RKO (cell line): Measurements from ENCODE around the gene SNTB2.
A peak's percentile ranks its signal among the peaks of the same experiment; 100 is the strongest.

Experiments used
- DNase-seq: peaks from one replicate; pipeline ENCODE4 v3.0.0-alpha.2; 2016; ENCODE audit warnings: low spot score

Gene SNTB2

DNA sequence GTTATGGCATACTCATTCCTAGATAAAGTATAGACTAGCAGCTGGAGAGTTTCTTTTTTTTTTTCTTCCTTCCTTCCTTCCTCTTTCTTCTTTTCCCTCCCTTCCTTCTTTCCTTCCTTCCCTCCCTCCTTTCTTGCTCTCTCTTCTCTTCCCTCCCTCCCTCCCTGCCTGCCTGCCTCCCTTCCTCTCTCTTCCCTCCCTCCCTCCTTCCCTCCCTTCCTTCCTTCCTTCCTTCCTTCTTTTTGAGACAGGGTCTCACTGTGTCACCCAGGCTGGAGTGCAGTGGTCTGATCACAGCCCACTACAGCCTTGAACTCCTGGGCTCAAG, 7.0 kb upstream of the SNTB2 start:
- DNase-seq: no peak

- no peak for DNase-seq
Measured at GRCh38 chr16:69182730-69183416, 4.1 kb upstream of the SNTB2 start.

GRCh38 chr16:69187446-69188235, 677 bp downstream of the SNTB2 start:
- DNase-seq: peak; percentile 59

DNA sequence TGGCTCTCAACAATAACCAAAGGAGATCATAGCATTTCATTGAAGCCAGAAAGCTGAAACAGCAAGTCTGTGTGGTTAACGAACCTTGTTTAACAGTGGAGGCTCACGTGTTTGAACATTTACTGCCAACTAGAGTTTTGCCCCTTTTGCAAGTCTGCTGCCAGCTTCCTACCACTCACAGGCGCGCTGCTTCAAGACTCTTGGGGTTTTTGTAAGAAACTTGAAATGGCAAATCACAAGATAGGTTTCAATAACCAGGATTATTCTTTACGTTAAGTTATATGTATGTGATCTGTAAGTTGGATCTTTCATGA, 1.2 kb downstream of the SNTB2 start:
- peak; percentile 68 for DNase-seq

DNA sequence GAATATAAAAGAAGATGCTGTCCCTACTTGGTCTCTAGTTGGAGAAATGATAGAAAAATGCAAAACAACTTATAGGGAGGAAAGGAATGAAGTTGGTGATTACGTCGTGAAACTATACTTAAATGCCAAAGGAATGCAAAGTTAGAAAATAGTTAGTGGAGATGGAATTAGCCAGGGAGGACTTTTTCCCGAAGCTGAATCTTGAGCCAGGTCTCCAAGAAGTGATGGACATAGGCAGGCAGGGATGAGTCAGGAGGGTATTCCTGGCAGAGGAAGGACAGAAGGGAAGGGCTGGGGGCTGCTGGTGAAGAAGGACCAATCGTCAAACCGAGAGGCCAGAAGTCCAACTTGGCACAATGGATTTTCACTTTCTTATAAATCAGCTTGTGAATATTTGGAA, 1.8 kb downstream of the SNTB2 start:
- peak; percentile 50 for DNase-seq

DNA sequence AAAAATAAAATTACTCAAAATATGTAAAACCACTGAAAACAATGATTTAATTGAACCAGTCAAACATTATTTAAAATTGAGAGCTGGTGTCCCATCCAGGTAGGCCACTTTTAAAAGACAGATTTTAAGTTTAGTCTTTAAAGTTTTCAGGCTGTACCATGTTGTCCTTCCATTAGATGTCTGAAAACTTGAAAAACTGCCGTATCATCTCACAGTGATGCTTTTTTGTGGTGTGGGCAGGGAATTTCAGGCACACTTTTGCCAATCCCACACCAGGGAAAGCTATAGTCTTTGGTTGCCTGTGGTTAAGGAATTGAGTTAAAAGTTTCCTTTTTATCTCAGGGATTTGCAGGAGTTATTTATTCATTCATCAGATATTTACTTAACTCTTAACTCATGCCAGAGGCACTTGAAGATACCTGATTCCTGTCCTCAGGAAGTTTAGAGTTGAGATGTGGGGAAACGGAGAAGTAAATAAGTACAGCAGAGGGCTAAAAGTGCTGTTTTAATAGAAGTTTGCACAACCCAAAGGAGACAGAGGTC, 3.2 kb downstream of the SNTB2 start:
- DNase-seq: no peak

DNA sequence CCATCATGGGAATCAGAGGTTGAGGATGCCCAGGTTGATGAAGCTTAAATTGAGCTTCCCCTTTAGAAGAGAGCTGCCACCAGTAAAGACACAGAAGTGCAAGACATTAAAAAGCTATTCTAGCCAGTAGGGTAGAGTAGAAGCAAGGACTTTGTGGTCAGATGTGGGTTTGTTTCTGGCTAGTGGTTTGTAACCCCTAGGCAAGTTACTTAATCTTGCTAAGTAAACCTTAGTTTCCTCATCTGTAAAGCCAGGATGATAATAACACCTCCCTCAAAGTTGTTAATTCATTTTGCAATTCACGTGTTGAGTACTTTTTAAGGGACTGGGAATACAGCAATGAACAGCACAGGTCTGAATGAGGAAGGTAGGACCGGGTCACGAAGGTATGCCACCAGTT, 3.6 kb downstream of the SNTB2 start:
- DNase-seq: no peak

DNA sequence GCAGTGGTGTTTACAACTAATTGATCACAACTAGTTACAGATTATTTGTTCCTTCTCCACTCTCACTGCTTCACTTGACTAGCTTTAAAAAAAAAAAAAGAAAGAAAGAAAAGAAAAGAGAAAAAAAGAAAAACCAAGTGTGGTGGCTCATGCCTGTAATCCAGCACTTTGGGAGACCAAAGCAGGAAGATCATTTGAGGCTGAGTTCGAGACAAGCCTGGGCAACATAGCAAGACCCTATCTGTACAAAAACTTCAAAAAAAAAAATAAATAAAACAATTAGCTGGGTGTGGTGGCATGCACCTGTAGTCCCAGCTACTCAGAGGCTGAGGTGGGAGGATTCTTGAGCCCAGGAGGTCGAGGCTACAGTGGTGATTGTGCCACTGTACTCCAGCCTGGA, 4.2 kb downstream of the SNTB2 start:
- DNase-seq: no peak

GRCh38 chr16:69193855-69194254, 6.9 kb downstream of the SNTB2 start:
- no peak for DNase-seq

GRCh38 chr16:69194488-69194887, 7.5 kb downstream of the SNTB2 start:
- no peak for DNase-seq

DNA sequence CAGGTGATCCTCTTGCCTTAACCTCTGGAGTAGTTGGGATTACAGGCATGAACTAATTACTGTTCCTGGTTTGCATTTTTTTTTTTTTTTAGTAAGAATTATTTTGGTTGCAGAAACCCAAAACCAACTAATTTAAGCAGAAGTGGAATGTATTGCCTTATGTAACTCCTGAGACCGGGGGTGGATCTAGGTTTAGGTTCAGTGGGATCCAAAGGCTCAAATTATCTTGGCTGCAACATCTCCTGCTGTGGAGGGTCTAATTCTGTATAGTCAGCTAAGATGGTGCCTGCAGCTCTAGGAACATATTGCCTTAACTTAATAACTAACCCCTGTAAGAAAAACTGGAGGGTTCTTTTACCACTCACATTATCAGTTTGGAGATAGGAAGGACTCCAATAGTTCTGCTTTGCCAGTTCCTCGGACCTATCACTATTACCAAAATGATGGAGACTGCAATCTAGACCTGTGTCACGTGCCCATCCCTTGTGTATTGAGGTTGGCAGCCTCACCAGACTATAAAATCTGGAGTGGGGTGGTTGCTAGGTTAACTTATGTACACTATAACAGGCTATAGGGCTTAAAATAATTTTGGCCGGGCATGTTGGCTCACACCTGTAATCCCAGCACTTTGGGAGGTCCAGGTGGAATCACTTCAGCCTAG, 8.5 kb downstream of the SNTB2 start:
- DNase-seq: no peak

DNA sequence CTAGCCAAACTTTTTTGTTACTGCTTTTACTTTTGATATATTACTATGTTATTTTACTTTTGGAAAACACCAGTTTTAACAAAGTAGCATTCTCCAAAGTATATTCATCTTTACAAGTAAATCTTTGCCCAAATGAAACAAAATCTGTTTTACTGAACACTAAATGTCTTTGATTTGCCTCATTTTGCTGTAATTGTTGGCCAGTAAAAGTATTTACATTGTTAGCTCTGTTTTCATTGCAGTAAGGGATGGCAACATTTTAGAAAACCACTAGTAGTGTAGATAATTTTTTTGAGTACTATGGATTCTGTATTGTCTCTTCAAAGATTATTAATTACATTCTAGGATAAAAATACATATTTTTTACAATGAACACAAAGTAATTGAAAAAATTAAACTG, 10.6 kb downstream of the SNTB2 start:
- no peak for DNase-seq

GRCh38 chr16:69199382-69199781, 12.4 kb downstream of the SNTB2 start:
- peak; percentile 24 for DNase-seq

DNA sequence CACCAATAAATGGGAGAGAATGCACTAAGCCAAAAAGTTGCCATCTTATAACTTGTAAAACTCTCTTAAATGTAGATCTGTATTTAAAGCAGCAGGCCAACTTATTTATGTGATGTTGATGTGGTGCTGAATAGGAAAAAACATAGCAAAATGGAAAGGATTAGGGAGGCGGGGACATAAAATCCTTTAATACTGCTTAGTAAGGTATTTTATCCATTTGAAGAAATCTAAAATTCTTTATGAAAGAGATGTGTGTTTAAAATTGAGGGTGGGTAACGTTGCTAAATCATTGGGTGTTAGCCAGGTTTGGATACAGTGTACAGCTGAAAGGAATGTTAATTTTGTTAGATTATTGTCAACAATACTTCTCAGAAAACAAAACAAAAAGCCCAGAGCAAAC, 14.3 kb downstream of the SNTB2 start:
- DNase-seq: no peak

GRCh38 chr16:69201787-69202186, 14.8 kb downstream of the SNTB2 start:
- no peak for DNase-seq

DNA sequence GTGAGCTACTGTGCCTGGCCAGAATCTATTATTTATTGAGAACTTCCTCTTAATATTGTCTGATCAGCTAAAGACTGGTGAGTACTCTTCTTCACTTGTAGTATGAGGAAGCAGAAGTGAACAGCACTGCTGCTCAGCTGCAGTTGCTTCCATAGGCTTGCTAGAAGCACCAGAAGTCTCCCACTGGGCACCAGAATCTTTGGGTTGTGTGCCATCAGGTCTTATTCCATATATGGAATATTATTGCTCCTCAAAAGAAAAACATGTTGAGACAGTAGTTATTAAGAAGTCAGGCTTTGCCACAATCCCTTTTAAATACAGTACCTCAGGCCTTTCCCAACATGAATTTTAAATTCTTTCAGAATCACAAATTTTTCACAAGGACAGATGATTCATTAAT, 17.2 kb downstream of the SNTB2 start:
- DNase-seq: no peak

DNA sequence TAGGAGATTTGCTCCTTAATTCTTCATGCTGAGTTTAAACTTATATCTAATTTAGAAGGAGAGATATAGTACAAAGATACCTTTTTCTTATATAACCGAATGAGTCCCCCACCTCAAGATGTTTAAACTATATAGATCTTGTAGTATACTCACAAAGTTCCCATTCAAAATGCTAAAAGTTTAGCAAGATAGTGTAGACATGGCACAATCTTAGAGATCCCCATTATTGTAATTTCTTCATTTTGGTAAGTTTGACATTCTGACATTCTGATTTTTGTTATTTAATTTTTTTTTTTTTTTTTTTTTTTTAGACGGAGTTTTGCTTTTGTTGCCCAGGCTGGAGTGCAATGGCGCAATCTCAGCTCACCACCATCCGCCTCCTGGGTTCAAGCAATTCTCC, 22.8 kb downstream of the SNTB2 start:
- DNase-seq: no peak

- peak; percentile 66 for DNase-seq
Measured at GRCh38 chr16:69217433-69217832, 30.5 kb downstream of the SNTB2 start.

- DNase-seq: no peak
Measured at GRCh38 chr16:69219279-69219678, 32.3 kb downstream of the SNTB2 start.

GRCh38 chr16:69223882-69224281, 36.9 kb downstream of the SNTB2 start:
- peak; percentile 11 for DNase-seq

DNA sequence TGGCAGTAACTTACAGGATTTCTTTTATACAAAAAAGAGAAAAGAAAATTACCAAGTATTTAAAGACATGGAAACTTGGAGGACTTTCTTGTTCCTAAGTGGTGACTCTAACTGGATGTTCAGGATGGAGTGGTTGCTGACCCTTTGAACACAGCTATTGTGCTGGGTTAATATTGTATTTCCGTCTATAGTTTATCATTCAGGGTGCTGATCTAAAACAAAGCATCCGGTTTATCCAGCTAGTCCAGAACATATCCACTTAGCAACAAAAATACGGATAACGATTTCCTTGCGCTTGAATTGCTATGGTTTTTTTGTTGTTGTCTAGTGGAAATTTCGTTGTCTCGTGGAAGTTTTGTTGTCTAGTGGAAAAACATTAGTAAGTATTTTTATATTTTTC, 38.2 kb downstream of the SNTB2 start:
- DNase-seq: no peak

- no peak for DNase-seq
Measured at GRCh38 chr16:69233124-69233523, 46.2 kb downstream of the SNTB2 start.

- DNase-seq: no peak
Measured at GRCh38 chr16:69234460-69234859, 47.5 kb downstream of the SNTB2 start.
